Upper lobe of left lung (tissue), 4 donors: ENCODE data around the gene NDUFA7.
A peak's percentile ranks its signal among the peaks of the same experiment; 100 is the strongest.

ENCODE experiments used
- CTCF ChIP-seq, 6 experiments: fragments of 450-650 bp in 4 of 6; fragments of 200-600 bp in 2 of 6; sonication (generic) in 2 of 6; IDR thresholded peaks; one replicate each; pipeline ENCODE4 v1.5.1; 2016 to 2019; ENCODE audit warnings: antibody characterized with exemption in 6 of 6
- POLR2A ChIP-seq, 4 donors: fragments of 450-650 bp; IDR thresholded peaks; one replicate each; pipeline ENCODE4 v1.5.1; 2016 to 2017; ENCODE audit warnings: antibody characterized with exemption in 4 of 4, mild to moderate bottlenecking in 2 of 4
- POLR2AphosphoS5 ChIP-seq, 2 donors: sonication (generic); formaldehyde crosslinking; IDR thresholded peaks; one replicate each; pipeline ENCODE4 v1.5.1; 2017; ENCODE audit warnings: antibody characterized with exemption in 2 of 2

- TF ChIP-seq POLR2A (IDR thresholded peaks at IDR 0.05), result no peak
- TF ChIP-seq POLR2AphosphoS5 (IDR thresholded peaks at IDR 0.05), result peak; percentile 81 to 98
- no peak for TF ChIP-seq CTCF (IDR thresholded peaks at IDR 0.05)
These were observed 34.6 kb upstream of the NDUFA7 start for GRCh38 chr19:8355631-8356402.
